HG03135 (cell line): ENCODE results near the gene VPS8.

Experiments used
- ATAC-seq: cut with Tn5 transposase; IDR thresholded peaks from one replicate; pipeline ENCODE4 v1.9.1; 2021; ENCODE audit warnings: mild to moderate bottlenecking, moderate library complexity; ENCODE audit not compliant: unreplicated experiment

VPS8 gene

DNA sequence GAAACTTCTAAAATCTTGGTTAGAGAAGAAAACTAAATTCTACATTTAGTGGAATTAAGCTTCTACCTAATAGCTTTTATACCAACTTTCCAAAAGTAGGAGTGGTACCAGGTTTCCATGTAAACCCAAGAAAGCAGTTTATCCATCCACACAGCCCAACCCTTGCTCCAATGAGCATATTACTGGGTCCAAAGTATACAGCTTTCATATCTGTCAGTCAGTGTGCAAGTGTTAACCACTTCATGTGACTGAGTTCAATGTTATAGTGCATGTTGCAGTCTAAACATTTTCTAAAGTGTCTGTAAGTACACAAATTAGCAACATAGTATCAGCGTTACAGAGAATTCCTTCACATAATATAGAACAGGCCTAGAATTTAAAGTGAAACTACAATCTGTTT, 267.7 kb downstream of the VPS8 start:
- no peak for ATAC-seq

DNA sequence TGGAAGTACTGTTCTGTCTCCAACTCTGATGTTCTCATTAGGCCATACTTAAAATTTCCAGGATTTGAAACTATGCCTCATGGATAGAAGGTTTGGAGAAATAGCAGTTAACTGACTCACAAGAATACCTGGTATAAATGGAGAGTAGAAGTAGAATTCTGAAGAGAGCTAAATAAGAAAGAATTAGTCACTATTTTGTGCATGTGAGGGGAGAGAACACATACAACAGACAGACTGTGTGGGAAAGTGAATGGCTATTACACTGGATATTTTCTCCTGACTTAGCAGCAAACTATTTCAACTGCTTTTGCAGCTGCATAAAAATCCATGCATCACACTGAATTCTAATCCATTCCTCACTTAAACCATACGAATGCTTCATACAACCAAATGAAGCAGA, 269.6 kb downstream of the VPS8 start:
- ATAC-seq, result no peak

DNA sequence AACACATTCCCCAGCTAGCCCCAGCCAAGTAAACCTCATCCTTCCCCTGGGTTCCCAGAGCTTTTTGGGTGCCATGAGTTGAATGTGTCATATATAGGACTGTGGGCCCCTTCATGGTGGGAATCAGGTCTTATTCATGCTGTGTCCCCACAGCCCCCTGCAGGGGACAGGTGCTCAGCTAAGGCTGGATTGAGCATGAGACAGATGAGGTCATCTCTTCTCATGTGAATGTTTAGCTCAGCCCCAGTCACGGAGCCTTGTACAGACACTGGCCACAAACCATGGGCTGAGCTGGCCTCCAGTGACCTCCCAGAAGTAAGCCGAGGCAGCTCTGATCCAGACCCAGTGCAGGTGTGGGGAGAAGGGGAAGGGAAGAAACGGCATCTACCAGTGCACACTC, 270.2 kb downstream of the VPS8 start:
- ATAC-seq, result no peak

DNA sequence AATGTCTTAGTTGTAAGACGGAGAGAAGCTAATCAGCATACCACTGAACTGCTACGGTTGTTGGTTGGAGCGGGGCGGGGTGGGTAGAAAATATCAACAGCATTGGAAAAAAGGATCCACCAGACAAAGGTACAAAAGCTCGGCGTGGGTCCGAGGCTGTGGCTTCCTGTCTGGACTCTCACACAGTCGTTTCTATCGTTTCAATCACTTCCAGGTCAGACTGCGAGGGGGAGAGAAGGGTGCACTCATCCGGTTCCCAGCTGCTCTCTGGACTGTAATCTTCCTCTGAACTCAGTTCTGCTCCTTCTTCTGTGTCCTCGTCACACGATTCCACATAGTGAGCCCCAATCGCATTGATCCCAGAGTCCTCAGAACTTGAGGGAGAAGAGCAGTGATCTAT, 270.9 kb downstream of the VPS8 start:
- no peak for ATAC-seq

DNA sequence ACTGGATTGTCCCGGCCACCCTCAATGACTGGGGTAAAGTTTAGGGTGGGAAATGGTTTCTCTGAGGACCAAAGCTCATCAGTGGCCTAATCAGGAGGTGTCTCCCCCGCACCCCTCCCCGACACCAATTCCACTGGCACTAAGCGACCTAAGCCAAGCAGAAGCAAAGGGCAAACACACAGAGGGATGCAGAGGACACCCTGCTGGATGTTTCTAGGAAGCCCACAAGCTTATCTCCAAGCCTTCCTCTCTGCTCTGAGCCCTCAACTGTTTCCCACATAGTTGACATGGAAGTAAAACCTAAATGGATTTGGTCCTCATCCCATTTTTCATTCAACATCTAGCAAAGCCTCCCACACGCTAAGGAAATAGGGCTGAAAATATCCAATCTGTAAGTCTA, 272.4 kb downstream of the VPS8 start:
- no peak for ATAC-seq

DNA sequence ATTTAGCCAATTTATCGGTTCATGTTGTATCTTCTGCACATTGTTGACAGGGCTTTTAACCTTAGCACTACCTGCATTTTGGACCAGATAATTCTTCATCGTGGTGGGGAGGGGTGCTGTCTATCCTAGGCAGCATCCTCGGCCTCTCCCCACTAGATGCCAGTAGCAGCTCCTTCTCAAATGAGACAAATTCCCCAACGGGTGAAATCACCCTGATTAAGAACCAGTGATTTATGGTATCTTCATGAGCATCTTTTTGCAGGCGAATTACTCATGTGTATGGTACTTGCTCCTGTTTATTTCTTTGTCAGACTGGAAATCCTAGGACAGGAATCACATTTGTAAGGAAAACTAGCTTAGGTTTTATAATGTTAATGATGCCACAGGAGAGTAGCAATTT, 272.9 kb downstream of the VPS8 start:
- no peak for ATAC-seq

DNA sequence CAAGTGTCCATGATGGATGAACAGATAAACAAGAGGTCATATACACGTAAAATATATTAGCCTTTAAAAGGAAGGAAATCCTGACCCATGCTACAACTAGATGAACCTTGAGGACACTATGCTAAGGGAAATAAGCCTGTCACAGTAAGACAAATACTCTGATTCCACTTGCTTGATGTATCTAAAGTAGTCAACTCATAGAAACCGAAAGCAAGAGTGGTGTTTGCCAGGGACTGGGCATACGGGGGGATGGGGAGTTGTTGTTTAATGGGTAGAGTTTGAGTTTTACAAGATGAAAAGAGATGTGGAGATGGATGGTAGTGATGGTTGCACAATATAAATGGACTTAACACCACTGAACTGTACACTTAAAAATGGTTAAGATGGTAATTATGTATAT, 275.5 kb downstream of the VPS8 start:
- no peak for ATAC-seq

DNA sequence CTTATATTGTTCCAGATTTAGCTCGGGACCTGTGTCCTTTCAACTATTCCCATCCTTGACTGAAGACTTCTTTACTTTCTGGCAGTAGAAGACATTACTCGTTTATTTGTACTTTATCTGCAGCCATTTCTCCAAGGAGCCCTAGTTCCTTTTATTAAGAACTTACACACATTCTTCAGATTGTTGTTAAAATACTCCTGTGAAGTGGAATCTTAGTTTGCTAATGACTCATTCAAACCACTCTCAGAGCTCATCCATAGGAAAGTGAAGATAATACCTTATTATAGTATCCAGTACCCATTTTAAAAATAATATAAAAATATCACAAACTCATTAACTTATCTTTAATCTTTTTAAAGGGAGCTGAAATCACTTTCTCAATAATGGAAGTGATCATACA, 277.4 kb downstream of the VPS8 start:
- no peak for ATAC-seq

DNA sequence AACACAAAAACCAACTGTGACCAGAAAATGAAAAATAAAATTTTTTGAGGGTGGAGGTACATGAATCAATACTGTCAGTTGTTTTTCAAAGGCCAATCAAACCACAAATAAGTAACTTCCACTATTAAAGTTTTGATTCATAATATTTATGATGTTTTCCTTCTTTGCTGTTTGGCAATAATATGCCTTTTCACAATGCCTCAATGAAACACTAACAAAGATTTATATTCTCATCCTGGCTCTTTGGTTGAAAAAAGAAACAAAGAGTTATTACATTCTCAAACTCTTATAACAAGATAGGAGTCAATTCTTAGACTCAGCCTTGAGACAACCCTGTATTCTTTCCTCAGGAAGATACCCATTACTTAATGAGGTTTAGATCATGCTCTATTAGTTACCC, 277.8 kb downstream of the VPS8 start:
- no peak for ATAC-seq

DNA sequence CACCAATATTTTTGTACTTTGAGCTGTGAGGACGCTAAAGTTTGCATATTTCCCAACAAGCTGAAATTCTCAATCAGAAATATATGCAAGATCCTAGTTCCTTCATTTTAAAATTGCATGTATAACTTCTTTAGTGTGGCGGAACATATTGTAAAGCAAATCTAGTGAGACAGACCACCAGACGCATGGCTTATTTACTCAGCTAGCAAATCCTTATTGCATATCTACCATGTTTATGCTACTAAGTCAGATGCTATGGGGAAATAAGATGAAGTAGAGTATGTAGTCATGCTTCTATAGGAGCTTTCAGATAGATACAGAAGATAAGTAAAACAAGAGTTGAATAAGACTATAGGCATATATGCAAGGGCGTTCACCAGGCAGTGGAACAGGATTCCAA, 278.8 kb downstream of the VPS8 start:
- ATAC-seq, result no peak

DNA sequence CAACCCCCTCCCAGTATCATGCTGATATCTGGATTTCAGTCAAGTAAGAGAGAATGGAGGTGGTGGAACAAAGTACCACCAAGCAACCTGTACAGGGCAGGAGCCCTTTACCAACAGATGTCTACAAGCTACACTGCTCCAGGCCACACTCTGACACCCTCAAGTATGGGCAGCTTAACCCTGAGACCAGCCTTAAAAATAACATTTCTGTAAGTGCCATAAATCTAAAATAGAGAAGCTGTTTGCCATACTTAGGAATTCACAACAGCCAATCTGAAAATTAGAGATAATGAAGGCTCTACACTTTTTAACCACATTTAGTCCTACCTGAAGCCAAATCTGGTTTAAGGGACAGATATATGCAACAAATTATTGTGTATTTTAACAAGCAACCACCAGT, 281.1 kb downstream of the VPS8 start:
- ATAC-seq, result no peak

DNA sequence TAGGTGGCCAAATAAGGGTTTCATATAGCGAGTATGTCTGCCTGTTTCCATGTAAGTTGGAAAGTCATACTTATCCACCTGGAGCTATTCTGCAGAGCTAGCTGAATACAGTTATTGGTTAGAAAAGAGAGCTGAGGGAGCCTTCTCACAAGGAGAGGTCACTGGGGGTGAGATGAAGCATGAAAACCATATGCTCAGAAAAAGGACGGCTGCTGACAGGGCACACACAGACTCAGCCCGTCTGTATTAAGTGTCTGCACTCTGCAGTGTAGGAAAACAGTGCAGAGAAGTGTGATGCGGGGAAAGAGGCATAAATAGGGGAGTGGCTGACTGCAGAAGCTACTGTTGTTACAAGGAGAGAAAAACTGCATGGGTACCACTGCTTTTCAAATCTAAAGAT, 282.7 kb downstream of the VPS8 start:
- no peak for ATAC-seq
